Measurements from ENCODE around the gene CAMTA1. TPM values are rescaled to one million over a fixed set of nuclear protein-coding genes. Genes with fewer than 3 reads are reported as not detected.

CAMTA1 gene
- polyA plus RNA-seq, 1 of the 3 experiments (the other 2 are of a cell fraction), result 63.1 TPM

Small RNA genes lying within 50 kb of the gene (small RNA-seq; reads per million reads assigned to genes)
- 0 reads per million in 7 experiments for gene AL359881.1
- gene AL590128.1, result 0 reads per million in 7 experiments
- gene RNU1-8P, result 0 to 1.1 (median 0) reads per million in 7 experiments

Other genes starting within 250 kb of the CAMTA1 start
- gene NOL9, start 230.9 kb upstream of the CAMTA1 start, polyA plus RNA-seq (2012; rRNA removed), result 7.1 and 7.9 TPM in 2 replicates
- gene TAS1R1, start 230.1 kb upstream of the CAMTA1 start, polyA plus RNA-seq (2012; rRNA removed), result not detected in 2 replicates
- gene ZBTB48, start 205.5 kb upstream of the CAMTA1 start, polyA plus RNA-seq (2012; rRNA removed), result 28.8 and 31.2 TPM in 2 replicates
- gene KLHL21, start 182.6 kb upstream of the CAMTA1 start, polyA plus RNA-seq (2012; rRNA removed), result 9.0 and 12.5 TPM in 2 replicates
- 6.5 and 8.5 TPM in 2 replicates for gene PHF13, start 171.7 kb upstream of the CAMTA1 start, polyA plus RNA-seq (2012; rRNA removed)
- 10.0 and 11.1 TPM in 2 replicates for gene THAP3, start 160.6 kb upstream of the CAMTA1 start, polyA plus RNA-seq (2012; rRNA removed)
- gene DNAJC11, start 83.6 kb upstream of the CAMTA1 start, polyA plus RNA-seq (2012; rRNA removed), result 35.5 and 38.2 TPM in 2 replicates